ENCODE measurements around the gene FLRT2. TPM values are rescaled to one million over a fixed set of nuclear protein-coding genes. Genes with fewer than 3 reads are reported as not detected.

The FLRT2 gene
- total and polyA plus RNA-seq, 2 experiments from 2014 or later = 5.2 to 5.8 TPM

- no peak overlapping the region for H3K4me3 ChIP-seq
- no peak for DNase-seq (ENCODE audit: low read depth in 1 of 2, low spot score in 1 of 2)
- TF ChIP-seq CTCF (IDR thresholded peaks at IDR 0.05; ENCODE audit: low read depth, low read length) = no peak
- no peaks in the 10 kb centered on the region for H3K4me1 ChIP-seq (ENCODE audit: low read depth)
- H3K27ac ChIP-seq = no peak overlapping the region
- H3K27me3 ChIP-seq = no peaks in the 10 kb centered on the region
- no peaks in the 10 kb centered on the region for H3K36me3 ChIP-seq
- no peaks in the 10 kb centered on the region for H3K9me3 ChIP-seq (ENCODE audit: low read depth)
Observed at GRCh38 chr14:85695300-85695699, 165.4 kb downstream of the FLRT2 start.

- no peak overlapping the region for H3K4me3 ChIP-seq
- TF ChIP-seq CTCF (IDR thresholded peaks at IDR 0.05; ENCODE audit: low read depth, low read length) = no peak
Observed at GRCh38 chr14:85701116-85701515, 171.2 kb downstream of the FLRT2 start.

GRCh38 chr14:85701763-85702162 lies 171.8 kb downstream of the FLRT2 start:
- no peaks in the 10 kb centered on the region for H3K4me1 ChIP-seq (ENCODE audit: low read depth)
- H3K36me3 ChIP-seq = no peaks in the 10 kb centered on the region
- H3K27ac ChIP-seq = no peak overlapping the region
- no peaks in the 10 kb centered on the region for H3K27me3 ChIP-seq
- no peak for DNase-seq (ENCODE audit: low read depth in 1 of 2, low spot score in 1 of 2)
- no peak for TF ChIP-seq CTCF (IDR thresholded peaks at IDR 0.05; ENCODE audit: low read depth, low read length)
- H3K4me3 ChIP-seq = no peak overlapping the region
- H3K9me3 ChIP-seq (ENCODE audit: low read depth) = no peaks in the 10 kb centered on the region

More at GRCh38 chr14:85701116-85701515, 171.2 kb downstream of the FLRT2 start:
- Histone ChIP-seq H3K36me3 (no peaks in the 10 kb centered on the region), H3K4me1 (ENCODE audit: low read depth) (no peaks in the 10 kb centered on the region), H3K27ac (no peak overlapping the region), H3K9me3 (ENCODE audit: low read depth) (no peaks in the 10 kb centered on the region), H3K27me3 (no peaks in the 10 kb centered on the region)
- no peak for DNase-seq (ENCODE audit: low read depth in 1 of 2, low spot score in 1 of 2)

- Histone ChIP-seq H3K27me3 (no peaks in the 10 kb centered on the region), H3K9me3 (ENCODE audit: low read depth) (no peaks in the 10 kb centered on the region), H3K36me3 (no peaks in the 10 kb centered on the region), H3K4me1 (ENCODE audit: low read depth) (no peaks in the 10 kb centered on the region), H3K4me3 (no peak overlapping the region), H3K27ac (no peak overlapping the region)
- TF ChIP-seq CTCF (IDR thresholded peaks at IDR 0.05; ENCODE audit: low read depth, low read length) = no peak
- DNase-seq (ENCODE audit: low read depth in 1 of 2, low spot score in 1 of 2) = peak in 1 of 2 donors; percentile 11
Observed at GRCh38 chr14:85702191-85702590, 172.2 kb downstream of the FLRT2 start.

GRCh38 chr14:85702997-85703396 lies 173.1 kb downstream of the FLRT2 start:
- Histone ChIP-seq H3K4me3 (no peak overlapping the region), H3K27ac (no peak overlapping the region), H3K27me3 (no peaks in the 10 kb centered on the region), H3K9me3 (ENCODE audit: low read depth) (no peaks in the 10 kb centered on the region), H3K4me1 (ENCODE audit: low read depth) (no peaks in the 10 kb centered on the region), H3K36me3 (no peaks in the 10 kb centered on the region)
- DNase-seq (ENCODE audit: low read depth in 1 of 2, low spot score in 1 of 2) = peak in 1 of 2 donors; percentile 49
- no peak for TF ChIP-seq CTCF (IDR thresholded peaks at IDR 0.05; ENCODE audit: low read depth, low read length)

All from cardiac muscle cell (in vitro differentiated cells and primary cell).